Hepatocyte (in vitro differentiated cells): Measurements from ENCODE around the gene PAPPA. TPM values are rescaled to one million over a fixed set of nuclear protein-coding genes. Genes with fewer than 3 reads are reported as not detected.

ENCODE experiments used
- DNase-seq: peaks from one replicate; pipeline ENCODE4 v3.0.0-alpha.2; 2016; ENCODE audit warnings: low spot score
- H2AFZ ChIP-seq: fragments of 200-600 bp; sonication (generic); 2 replicates; pipeline ENCODE4 v1.6.0; 2016; ENCODE audit warnings: antibody characterized with exemption, mild to moderate bottlenecking
- H3K27ac ChIP-seq: fragments of 200-600 bp; sonication (generic); 2 replicates; pipeline ENCODE4 v1.5.1; 2016; ENCODE audit warnings: mild to moderate bottlenecking
- H3K27me3 ChIP-seq: fragments of 200-600 bp; sonication (generic); 2 replicates; pipeline ENCODE4 v1.6.1; 2016
- H3K36me3 ChIP-seq: fragments of 200-600 bp; sonication (generic); replicated peaks from 2 replicates; pipeline ENCODE4 v1.5.1; 2016; ENCODE audit warnings: low read depth; ENCODE audit not compliant: insufficient read depth
- H3K4me1 ChIP-seq: fragments of 200-600 bp; sonication (generic); 2 replicates; pipeline ENCODE4 v1.5.1; 2016; ENCODE audit warnings: mild to moderate bottlenecking, moderate library complexity; ENCODE audit not compliant: insufficient read depth
- H3K4me2 ChIP-seq: fragments of 200-600 bp; sonication (generic); 2 replicates; pipeline ENCODE4 v1.6.0; 2016
- H3K4me3 ChIP-seq: fragments of 200-600 bp; sonication (generic); 2 replicates; pipeline ENCODE4 v1.5.1; 2016; ENCODE audit warnings: mild to moderate bottlenecking
- H3K79me2 ChIP-seq: fragments of 200-600 bp; sonication (generic); 2 replicates; pipeline ENCODE4 v1.6.0; 2017; ENCODE audit warnings: mild to moderate bottlenecking
- H3K9me2 ChIP-seq: fragments of 200-600 bp; sonication (generic); replicated peaks from 2 replicates; pipeline ENCODE4 v1.6.0; 2017; ENCODE audit warnings: mild to moderate bottlenecking; ENCODE audit not compliant: insufficient read depth
- H3K9me3 ChIP-seq: fragments of 200-600 bp; sonication (generic); 2 replicates; pipeline ENCODE4 v1.5.1; 2016; ENCODE audit warnings: low read depth, mild to moderate bottlenecking
- H4K20me1 ChIP-seq: fragments of 200-600 bp; sonication (generic); 2 replicates; pipeline ENCODE4 v1.6.0; 2016; ENCODE audit warnings: mild to moderate bottlenecking; ENCODE audit not compliant: insufficient read depth, poor library complexity, severe bottlenecking
- CTCF ChIP-seq: fragments of 200-600 bp; sonication (generic); IDR thresholded peaks from 2 replicates; pipeline ENCODE4 v1.5.1; 2016; ENCODE audit warnings: antibody characterized with exemption, mild to moderate bottlenecking; ENCODE audit not compliant: poor library complexity
- EZH2 ChIP-seq: fragments of 200-600 bp; sonication (generic); IDR thresholded peaks from 2 replicates; pipeline ENCODE4 v1.6.1; 2016; ENCODE audit warnings: antibody characterized with exemption, mild to moderate bottlenecking, borderline replicate concordance
- EZH2phosphoT487 ChIP-seq: fragments of 200-600 bp; sonication (generic); IDR thresholded peaks from one replicate; pipeline ENCODE4 v1.6.1; 2018; ENCODE audit warnings: antibody characterized with exemption, mild to moderate bottlenecking, low read depth, moderate library complexity; ENCODE audit not compliant: unreplicated experiment, severe bottlenecking
- WGBS: methylation state at CpG from one replicate; pipeline ENCODE4 v1.1.6; 2016; ENCODE audit warnings: low lambda C conversion rate; ENCODE audit errors: missing lambda C conversion rate; 5-methylcytosine and 5-hydroxymethylcytosine counted together
- polyA plus RNA-seq: library from polyadenylated mRNA; unstranded; fragments of >200 nt; fragmentation: Nextera tagmentation; extraction: Ambion mirVana; gene quantifications from 2 replicates; pipeline ENCODE4 v1.2.1, GENCODE V29; 2016
- total RNA-seq: library from RNA; depleted of rRNA; stranded (reverse); fragments of >200 nt; gene quantifications from 2 replicates; pipeline ENCODE4 v1.2.3, GENCODE V29; 2014

The PAPPA gene
- total and polyA plus RNA-seq, 2 experiments from 2014 or later: 2.8 to 12.3 TPM

GRCh38 chr9:116191576-116192415 is 38.2 kb downstream of the PAPPA start:
- no peak for TF ChIP-seq CTCF
- TF ChIP-seq EZH2phosphoT487: no peak
- no peak for TF ChIP-seq EZH2
- H3K27me3 ChIP-seq: no peaks in the 10 kb centered on the region
- no peak overlapping the region for H3K27ac ChIP-seq
- H3K4me1 ChIP-seq: no peaks in the 10 kb centered on the region
- H3K9me2 ChIP-seq: no peaks in the 10 kb centered on the region
- no peak for DNase-seq
- H3K4me3 ChIP-seq: no peak overlapping the region
- no peak overlapping the region for H3K4me2 ChIP-seq
- H3K9me3 ChIP-seq: no peaks in the 10 kb centered on the region
- no peaks in the 10 kb centered on the region for H4K20me1 ChIP-seq
- H2AFZ ChIP-seq: no peak overlapping the region
- 87% methylated on average over 2 of the region's 2 CpGs for WGBS
- H3K79me2 ChIP-seq: no peaks in the 10 kb centered on the region
- H3K36me3 ChIP-seq: no peaks in the 10 kb centered on the region

DNA sequence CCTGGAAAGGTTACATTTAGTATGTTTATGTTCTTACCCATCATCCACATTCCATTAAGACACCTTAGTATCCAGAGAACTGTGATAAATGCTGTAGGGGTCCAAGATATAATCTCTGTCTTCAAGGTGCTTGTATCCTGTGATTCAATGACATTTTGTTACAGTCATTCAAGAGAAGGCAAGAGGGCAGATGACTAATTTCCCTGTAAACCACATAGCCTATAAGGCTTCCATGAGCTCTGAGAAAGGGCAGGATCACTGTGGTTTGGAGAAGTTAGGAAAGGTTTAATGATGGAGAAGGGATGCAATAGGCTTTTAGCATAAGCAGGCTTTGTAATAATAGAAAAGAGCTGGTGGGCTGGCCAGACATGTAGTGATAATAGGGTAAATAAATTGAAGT is 40.0 kb downstream of the PAPPA start:
- Histone ChIP-seq H3K36me3 (no peaks in the 10 kb centered on the region), H4K20me1 (no peaks in the 10 kb centered on the region), H3K27ac (no peak overlapping the region), H3K4me2 (no peak overlapping the region), H3K4me3 (no peak overlapping the region), H3K9me2 (no peaks in the 10 kb centered on the region), H3K27me3 (no peaks in the 10 kb centered on the region), H2AFZ (no peak overlapping the region), H3K79me2 (no peaks in the 10 kb centered on the region), H3K4me1 (peaks cover 3% of the 10 kb centered on the region), H3K9me3 (no peaks in the 10 kb centered on the region)
- no peak for DNase-seq
- TF ChIP-seq CTCF (no peak), EZH2phosphoT487 (no peak), EZH2 (no peak)

GRCh38 chr9:116196806-116197205 is 43.2 kb downstream of the PAPPA start:
- no peak overlapping the region for H3K4me2 ChIP-seq
- H3K9me2 ChIP-seq: no peaks in the 10 kb centered on the region
- no peaks in the 10 kb centered on the region for H3K79me2 ChIP-seq
- no peak overlapping the region for H3K27ac ChIP-seq
- H3K4me1 ChIP-seq: peaks cover 3% of the 10 kb centered on the region
- no peaks in the 10 kb centered on the region for H3K27me3 ChIP-seq
- DNase-seq: no peak
- no peak overlapping the region for H2AFZ ChIP-seq
- 82% methylated on average over 2 of the region's 2 CpGs for WGBS
- no peaks in the 10 kb centered on the region for H3K9me3 ChIP-seq
- TF ChIP-seq CTCF: no peak
- TF ChIP-seq EZH2phosphoT487: no peak
- no peak for TF ChIP-seq EZH2
- H3K4me3 ChIP-seq: no peak overlapping the region
- no peaks in the 10 kb centered on the region for H4K20me1 ChIP-seq
- H3K36me3 ChIP-seq: no peaks in the 10 kb centered on the region
